Measurements from ENCODE around the gene BACH1.
"Not testable (repeated sequence)": the region's sequence is repeated elsewhere in the genome, so short reads cannot be mapped to it uniquely, and the experiment has no call there.

The BACH1 gene
- total RNA-seq: 164 to 222 (median 193) reads per million in 4 experiments

DNA sequence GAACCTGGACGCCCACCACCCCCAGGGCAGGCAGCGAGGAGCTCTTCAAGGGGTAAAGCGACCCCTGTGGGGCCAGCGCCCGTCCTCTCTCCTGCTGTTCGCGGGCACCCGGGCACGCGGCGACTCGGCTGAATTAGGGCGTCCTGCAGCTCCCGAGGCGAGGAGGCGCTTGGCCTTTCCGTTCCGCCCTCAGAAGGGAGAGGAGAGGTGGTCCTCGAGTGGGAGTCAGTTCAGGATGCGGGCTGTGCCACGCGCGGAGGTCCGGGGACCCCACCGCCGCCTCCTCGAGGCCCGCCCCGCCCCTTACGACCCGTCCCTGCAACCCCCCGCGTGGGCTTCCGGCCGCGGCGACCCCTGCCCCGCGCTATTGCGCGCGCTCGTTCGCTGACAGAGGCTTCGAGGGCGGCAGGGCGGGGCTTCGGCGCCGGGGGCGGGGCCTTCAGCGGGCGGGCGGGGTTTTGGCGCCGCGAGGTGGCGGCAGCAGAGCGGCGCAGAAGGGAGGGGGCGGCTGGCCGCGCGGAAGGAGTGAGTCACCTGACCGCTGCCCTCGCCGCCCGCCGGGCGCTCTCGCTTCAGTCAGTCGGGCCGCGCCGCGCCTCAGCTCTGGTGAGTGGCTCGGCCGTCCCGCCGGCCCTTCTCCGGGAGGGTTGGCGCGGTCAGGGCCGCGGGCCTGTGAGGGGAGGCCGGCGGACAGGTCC lies at the start of gene BACH1:
BACH1 (plus strand) TSS at position 575 of the 698 bp plus-strand sequence. CDS start 22,359 bp downstream, outside the sequence.
- peak; percentile 73 for DNase-seq

DNA sequence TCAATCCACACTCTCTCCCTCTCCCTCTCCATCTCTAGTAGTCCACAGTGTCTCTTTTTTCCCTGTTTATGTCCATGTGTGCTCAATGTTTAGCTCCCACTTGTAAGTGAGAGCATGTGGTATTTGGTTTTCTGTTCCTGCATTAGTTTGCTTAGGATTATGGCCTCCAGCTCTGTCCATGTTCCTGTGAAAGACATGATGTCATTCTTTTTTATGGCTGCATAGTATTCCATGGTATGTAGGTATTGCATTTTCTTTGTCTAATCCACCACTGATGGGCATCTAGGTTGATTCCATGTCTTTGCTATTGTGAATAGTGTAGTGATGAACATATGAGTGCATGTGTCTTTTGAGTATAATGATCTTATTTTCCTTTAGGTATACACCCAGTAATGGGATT lies 49.4 kb upstream of the BACH1 start:
- DNase-seq: not testable (repeated sequence)

DNA sequence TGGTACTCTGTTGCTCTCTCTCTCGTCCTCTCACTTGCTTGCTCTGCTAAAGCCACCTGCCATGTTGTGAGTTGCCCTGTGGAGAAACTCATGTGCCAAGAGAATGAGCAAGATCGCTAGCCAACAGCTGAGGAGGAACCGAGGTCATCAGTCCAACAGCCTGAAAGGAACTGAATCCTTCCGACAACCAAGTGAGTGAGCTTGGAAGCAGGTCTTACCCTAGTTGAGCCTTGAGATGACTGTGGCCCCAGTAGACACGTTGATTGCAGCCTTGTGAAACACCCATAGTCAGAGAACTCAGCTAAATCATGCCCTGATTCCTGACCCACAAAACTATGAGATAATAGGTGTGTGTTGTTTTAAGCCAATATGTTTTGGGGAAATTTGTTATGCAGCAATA lies 48.1 kb upstream of the BACH1 start:
- no peak for DNase-seq

DNA sequence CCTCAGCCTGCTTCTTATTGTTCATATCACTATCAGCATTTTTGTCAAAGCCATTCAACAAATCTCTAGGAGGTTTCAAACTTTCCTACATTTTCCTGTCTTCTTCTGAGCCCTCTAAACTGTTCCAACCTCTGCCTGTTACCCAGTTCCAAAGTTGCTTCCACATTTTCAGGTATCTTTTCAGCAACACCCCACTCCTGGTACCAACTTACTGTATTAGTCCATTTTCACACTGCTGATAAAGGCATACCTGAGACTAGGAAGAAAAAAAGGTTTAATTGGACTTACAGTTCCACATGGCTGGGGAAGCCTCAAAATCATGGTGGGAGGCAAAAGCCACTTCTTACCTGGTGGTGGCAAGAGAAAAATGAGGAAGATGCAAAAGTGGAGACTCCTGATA lies 44.9 kb upstream of the BACH1 start:
- not testable (repeated sequence) for DNase-seq

DNA sequence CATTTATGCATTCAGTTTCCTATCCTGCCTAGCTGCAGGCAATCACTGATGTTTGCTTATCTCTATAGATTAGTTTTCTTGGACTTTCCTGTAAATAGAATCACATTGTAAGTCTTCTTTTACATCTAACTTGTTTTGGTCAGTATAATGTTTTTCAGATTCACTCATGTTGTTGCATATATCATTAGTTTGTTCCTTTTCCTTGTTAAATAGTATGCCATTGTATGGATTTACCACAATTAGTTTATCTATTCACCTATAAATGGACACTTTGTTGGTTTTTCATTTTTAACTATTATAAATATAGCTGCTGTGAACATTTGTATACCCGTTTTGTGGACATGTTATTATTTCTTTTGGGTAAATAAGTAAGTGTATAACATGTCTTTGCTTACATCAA lies 44.2 kb upstream of the BACH1 start:
- DNase-seq: no peak

DNA sequence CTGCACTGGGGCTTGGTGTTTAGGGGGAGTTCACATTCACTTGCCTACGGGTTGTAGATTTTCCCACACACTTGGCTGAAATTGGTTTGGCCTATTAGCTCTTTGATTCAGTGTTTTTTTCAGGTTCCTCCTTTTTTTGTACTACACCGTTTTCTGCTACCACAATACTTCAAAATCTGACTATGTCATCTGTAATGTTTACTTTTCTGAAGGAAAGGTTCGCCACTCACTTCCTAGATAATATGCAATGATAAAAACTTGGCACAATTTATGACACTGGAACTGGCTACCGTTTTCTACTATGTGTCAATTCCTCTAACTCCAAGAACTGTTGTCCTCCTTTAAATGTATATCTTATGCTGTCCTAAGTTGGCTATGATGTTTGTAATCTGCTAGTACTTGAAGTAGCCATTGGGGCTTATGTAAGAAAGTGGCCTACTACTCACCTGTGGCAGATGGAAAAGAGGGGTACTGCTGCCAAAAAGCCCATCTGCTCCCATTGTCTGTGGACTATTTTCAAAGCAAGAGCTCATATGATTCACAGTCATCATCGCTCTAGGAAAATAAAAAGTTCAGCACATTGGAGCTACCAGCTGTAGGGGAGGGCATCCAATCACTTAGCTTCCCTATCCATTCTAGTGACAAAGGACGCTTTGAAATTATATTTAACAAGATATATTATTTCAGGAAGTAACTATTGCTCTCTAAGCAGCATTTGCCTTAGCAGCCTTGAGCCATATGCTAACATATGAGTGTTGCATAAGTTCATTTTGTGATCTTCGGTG lies 42.4 kb upstream of the BACH1 start:
- DNase-seq: no peak

DNA sequence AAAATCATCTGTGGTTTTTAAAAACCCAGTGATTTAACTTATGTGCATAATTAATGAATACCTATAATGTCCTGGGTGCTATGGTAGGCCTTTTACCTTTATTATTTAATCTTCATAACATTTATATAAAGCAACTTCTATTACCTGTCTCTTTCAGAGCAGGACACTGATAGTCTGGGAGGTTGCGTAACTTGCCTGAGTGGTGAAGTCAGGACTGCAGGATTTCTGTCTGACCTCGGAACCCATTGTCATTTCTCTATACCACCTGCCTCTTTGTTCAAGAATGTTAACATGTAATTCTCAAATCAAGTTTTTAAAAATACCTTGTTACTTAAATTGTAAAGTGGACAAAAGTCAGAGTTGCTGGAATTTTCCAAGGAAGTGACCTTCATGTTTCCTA lies 41.0 kb upstream of the BACH1 start:
- DNase-seq: no peak

DNA sequence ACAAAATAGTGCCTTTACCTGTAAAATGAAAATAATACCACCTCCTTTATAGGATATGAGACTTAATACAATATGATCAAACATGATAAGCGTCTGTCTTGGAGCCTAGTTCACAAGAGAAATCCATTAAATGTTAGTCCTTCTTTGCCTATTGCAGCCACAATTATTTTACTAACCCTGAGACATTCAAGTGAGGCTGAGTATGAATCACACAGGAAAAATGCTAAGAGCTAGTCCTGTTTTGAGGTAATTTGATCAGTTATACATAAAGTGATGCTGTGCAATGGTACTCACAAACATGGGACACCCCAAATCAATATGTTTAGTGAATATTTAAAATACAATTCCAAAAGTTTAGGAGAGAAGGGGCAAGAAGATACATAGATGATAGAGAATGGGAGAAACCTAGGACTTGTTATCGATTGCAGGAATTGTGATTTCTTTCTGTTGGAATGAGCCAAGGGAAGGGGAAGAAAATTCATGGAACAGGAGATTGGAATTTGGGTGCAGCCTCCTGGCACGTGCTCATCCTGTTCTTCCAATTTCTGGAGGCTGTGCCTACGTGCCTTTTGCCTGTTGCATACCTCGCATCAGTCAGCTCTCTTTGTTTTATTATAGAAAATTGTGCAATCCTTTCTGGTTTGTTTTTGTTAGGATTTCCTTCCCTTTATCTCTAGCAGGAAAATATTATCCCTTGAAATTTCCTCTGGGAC lies 39.9 kb upstream of the BACH1 start:
- no peak for DNase-seq

DNA sequence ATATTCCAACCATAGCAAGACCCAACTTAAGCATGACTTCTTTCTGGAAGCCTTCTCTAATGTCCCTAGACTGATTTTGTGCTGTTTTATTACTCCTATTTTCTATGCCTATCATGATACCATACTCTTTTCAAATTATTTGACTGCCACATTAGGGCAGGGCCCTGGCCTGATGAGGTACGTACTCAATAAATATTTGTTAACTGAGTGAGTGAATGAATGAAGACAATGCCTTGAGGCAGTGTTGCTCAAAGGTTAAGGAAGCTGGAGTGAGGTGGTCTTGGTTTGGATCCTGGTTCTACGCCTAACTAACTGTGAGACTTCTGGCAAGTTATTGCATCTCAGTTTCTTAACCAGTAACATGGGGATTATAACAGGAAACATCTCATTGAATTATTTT lies 38.3 kb upstream of the BACH1 start:
- no peak for DNase-seq

DNA sequence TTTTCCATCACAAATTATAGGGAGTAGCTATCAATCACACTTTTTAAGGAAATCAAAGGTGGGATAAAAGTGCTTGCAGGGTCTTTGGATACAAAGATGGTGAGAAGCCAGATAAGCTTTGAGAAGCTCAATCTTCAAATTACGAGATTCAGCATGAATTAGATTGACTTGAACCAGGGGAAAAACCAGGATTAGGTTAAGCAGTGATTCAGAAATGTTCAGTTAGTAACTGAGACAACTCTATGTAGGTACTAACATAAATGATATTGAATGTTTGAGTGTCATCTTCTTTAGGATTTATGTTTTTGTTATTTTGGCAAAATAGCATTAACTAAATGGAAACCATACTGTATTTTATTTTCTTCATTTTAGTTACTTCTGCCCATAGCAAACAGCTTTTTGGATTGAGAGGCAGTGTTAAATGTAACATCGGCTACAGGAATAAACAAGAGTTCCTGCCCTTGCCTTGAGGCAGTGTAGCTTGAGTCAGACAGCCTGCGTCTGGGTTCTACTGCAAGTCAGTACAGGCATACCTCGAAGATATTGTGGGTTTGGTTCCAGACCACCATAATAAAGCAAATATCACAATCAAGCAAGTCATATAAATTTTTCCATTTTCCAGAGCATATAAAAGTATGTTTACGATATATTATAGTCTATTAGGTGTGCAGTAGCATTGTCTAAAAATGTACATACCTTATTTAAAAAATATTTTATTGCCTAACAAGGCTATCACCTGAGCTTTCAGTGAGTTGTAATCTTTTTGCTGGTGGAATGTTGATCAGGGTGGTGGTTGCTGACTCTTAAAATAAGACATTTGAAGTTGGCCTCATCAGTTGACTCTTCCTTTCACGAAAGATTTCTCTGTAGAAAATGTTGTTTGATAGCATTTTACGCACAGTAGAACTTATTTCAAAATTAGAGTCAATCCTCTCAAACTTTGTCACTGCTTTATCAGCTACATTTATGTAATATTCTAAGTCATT lies 36.9 kb upstream of the BACH1 start:
- no peak for DNase-seq

DNA sequence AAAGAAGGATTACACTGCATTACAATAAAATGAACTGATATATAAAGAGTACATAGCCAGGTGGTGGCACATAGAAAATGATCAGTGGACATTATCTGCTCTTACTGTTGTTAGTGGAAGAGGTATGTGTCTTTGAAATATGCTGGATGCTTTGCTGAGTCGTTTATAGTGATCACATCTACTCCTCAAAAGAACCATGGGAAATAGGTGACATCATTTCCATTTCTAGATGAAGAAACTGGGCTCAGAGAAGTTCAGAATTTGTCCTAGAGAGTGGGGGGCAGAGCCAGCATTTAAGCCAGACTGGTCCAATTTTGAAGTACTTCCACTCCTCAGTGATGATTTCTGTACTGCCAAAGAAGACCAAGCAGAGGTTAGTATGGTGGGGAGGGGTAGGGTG lies 34.0 kb upstream of the BACH1 start:
- no peak for DNase-seq

DNA sequence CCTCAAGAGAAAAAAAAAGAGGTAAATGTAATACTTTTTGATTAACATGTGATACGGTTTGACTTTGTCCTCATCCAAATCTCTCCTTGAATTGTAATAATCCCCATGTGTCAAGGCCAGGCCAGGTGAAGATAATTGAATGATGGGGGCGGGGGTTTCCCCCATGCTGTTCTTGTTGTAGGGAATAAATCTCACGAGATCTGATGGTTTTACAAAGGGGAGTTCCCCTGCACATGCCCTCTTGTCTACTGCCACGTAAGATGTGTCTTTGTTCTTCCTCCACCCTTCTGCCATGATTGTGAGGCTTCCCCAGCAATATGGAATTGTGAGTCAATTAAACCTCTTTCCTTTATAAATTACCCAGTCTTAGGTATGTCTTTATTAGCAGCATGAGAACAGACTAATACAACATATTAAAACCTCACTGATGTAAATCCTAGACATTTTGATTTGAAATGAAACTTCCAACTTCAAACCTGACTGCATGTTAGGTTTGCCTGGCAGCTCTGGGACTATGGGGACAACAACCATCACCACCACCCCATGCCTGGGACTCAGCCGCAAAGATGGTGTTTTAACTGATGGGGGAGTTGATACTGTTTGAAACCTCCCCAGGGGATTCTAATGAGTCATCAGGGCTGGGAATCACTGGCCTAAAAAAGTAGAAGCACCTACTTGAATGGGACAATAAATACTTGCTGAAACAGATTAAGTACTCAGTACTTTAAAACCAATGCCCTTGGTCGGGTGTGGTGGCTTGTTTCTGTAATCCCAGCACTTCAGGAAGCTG lies 32.8 kb upstream of the BACH1 start:
- no peak for DNase-seq

DNA sequence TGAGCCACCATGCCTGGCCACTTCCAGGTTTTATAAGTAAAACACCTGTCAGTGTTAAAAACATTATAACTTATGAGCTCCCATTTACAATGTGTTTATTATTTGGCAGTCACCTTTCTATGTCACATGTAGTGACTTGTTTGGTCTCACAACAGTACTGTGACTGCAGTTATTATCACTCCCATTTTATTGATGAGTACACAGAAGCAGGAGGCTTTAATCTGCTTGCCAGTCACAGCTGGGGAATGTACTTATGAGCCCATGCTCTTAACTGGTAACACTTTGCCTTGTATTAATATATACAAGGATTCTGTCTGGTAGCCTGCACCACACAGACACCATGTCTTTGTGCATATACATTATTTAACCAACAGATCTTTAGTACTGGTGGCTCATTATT lies 31.1 kb upstream of the BACH1 start:
- no peak for DNase-seq

DNA sequence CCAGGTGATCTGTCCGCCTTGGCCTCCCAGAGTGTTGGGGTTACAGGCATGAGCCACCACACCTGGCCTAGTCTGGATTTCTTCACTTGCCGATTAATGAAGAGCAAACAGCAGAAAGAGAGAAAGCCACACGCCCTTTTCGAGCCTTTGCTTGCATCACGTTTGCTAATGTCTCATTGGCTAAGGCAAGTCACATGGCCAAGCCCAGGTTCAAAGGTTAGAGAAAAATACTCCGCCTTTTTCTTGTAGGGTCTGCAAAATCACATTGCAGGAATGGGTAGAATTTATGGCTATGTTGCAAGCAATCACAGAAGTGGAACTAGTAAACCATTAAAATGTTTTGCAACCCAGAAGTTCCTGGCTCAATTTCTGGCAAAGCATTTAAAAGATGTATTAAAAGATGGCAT lies 26.8 kb upstream of the BACH1 start:
- no peak for DNase-seq

DNA sequence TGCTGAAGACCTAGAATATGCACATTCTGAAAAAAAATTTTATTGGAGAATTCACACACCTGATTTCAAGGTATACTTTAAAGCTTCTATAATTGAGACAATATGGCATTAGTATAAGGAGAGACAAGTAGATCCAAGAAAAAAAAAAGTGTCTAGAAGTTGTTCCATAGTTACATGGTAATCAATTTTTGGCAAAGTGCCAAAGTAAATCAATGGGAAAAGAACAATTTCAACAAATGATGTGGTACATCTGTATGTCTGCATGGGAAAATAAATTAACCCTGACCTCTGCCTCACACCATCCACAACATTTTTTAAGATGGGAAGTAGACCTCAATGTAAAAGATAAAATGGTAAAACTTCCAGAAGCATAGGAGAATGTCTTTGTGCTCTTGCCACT lies 21.3 kb upstream of the BACH1 start:
- no peak for DNase-seq

DNA sequence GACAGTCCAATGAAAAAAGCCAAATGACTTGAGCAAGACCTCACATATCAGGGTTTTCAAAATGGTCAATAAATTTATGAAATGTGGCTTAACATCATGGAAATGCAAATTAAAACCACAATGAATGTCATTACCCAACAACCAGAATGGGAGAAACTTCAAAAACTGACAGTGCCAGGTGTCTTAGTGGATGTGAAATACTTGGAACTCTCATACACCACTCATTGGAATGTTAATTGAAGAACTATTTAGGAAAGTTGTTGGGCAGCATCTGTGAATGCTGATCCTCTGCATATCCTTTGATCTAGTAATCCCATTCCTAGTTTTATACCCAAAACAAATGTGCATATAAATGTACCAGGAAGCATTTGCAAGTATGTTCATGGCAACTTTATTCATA lies 19.2 kb upstream of the BACH1 start:
- no peak for DNase-seq

DNA sequence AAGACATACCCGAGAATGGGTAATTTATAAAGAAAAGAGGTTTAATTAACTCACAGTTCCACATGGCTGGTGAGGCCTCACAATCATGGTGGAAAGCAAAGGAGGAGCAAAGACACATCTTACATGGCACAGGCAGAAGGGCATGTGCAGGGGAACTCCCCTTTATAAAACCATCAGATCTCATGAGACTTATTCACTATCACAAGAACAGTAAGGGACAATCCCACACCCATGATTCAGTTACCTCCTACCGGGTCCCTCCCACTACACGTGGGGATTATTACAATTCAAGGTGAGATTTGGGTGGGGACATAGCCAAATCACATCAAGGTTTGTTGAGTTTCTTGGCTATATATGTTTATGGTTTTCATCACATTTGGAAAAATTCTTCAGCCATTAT lies 16.9 kb upstream of the BACH1 start:
- DNase-seq: not testable (repeated sequence)

DNA sequence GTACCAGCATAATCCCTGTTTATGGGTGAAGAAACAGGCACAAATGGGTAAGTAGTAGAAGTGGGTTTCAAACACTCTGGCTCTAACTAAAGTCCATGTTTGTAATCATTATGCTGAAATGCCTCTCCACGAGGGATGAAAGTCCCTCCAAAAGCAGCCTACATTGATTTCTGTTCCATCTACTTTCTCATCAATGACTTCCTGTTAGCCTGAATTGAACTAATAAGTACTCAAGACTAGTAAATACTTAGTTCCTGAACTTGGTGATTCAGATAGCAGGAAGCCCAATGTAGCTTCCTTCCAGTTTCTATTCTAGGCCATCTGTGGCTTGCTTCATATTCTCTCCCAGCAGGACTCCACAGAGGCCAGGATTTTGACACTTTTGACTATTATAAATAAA lies 11.3 kb upstream of the BACH1 start:
- DNase-seq: no peak

DNA sequence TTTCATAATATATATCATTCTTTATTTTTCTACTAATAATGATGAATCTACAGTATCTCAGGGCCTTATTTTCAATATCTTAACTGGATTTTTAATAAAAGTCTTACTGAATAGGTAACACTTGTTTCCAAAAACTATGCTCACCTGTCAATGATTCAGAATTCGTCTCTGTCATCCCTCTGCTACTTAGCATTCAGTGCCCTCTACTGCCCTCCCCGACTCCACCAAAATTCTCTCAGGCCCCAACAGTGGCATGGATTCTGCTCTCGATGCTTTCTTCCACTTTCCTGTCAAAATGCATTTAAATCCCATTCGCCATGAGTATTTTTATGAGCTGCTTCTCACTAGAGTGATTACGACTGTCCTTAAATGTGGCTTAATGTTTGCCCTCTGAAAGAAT lies 10.5 kb upstream of the BACH1 start:
- no peak for DNase-seq

DNA sequence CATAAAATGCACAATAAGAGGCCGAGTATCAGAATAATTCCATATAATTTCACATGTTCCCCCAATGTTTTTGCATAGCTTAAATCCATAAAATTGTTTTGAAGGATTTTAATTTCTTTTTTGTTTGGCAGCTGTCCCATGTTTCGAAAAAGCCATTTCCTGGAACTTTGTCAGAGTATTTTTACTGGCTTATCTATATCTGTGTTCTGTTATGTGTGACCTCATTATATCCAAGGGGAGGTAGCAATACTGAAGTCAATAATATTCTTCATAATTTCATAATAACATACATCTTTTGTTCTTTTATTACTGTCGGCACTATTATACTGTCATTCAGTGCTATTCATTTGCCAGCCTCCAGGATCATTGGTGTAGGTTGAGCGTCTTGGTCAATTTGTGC lies 9.4 kb upstream of the BACH1 start:
- no peak for DNase-seq

DNA sequence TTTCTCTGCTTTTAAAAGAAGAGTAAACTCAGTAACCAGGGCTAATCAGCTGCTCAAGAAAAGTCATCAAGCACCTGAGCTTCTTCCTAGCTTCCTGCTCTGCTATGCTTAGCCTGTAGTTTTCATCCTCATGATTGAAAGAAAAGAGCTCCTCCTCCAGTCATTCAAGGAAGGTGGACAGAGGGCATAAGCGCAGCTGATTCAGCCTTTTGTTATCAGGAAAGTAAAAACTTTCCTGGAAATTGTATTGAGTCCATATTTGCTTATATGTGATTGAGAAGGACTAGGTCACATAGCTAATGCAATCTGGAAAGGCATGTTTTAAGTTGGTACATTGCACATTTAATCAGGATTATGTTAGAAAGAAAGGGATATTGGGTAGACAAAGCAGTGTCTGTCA lies 8.5 kb upstream of the BACH1 start:
- no peak for DNase-seq

DNA sequence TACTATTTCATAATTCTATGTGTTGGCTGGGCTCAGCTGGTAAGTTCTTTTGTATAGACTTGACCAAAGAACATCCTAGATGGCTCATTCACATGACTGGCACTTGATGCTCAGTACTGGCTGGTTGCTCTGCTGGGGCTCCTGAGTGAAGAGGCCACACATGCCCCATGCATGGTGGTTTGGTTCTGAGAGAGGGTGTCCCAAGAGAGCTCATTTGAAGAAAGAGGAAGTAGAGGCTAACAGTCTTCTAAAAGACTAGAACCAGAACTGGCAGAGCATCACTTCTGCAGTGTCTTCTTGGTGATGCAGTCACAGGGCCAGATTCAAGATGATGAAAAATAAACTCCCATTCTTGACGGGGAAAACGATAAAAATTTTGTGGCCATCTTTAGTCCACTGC lies 5.2 kb upstream of the BACH1 start:
- DNase-seq: no peak
